GM18868 (cell line): ENCODE results near the gene KIAA1671.

ENCODE experiments used
- ATAC-seq: cut with Tn5 transposase; IDR thresholded peaks from one replicate; pipeline ENCODE4 v1.9.1; 2021; ENCODE audit warnings: mild to moderate bottlenecking, moderate library complexity; ENCODE audit not compliant: unreplicated experiment

KIAA1671 gene

GRCh38 chr22:25109878-25110595, 157.5 kb downstream of the KIAA1671 start:
- no peak for ATAC-seq

GRCh38 chr22:25110596-25110845, 158.0 kb downstream of the KIAA1671 start:
- ATAC-seq: no peak

- no peak for ATAC-seq
Observed at GRCh38 chr22:25110846-25111578, 158.5 kb downstream of the KIAA1671 start.

GRCh38 chr22:25111579-25112517, 159.3 kb downstream of the KIAA1671 start:
- ATAC-seq: no peak

- no peak for ATAC-seq
Observed at GRCh38 chr22:25112538-25113253, 160.2 kb downstream of the KIAA1671 start.

GRCh38 chr22:25113316-25113721, 160.8 kb downstream of the KIAA1671 start:
- no peak for ATAC-seq

- ATAC-seq: no peak
Observed at GRCh38 chr22:25114369-25115362, 162.2 kb downstream of the KIAA1671 start.

- ATAC-seq: no peak
Observed at GRCh38 chr22:25119609-25120008, 167.1 kb downstream of the KIAA1671 start.

GRCh38 chr22:25120093-25120561, 167.6 kb downstream of the KIAA1671 start:
- ATAC-seq: no peak

GRCh38 chr22:25120761-25121212, 168.3 kb downstream of the KIAA1671 start:
- ATAC-seq: no peak

GRCh38 chr22:25122136-25122764, 169.7 kb downstream of the KIAA1671 start:
- no peak for ATAC-seq

- no peak for ATAC-seq
Observed at GRCh38 chr22:25123677-25124076, 171.2 kb downstream of the KIAA1671 start.

GRCh38 chr22:25125693-25126357, 173.3 kb downstream of the KIAA1671 start:
- ATAC-seq: no peak

- no peak for ATAC-seq
Observed at GRCh38 chr22:25126510-25126909, 174.0 kb downstream of the KIAA1671 start.

- no peak for ATAC-seq
Observed at GRCh38 chr22:25127318-25127717, 174.8 kb downstream of the KIAA1671 start.

- ATAC-seq: no peak
Observed at GRCh38 chr22:25130462-25130861, 177.9 kb downstream of the KIAA1671 start.

GRCh38 chr22:25131198-25131887, 178.8 kb downstream of the KIAA1671 start:
- ATAC-seq: no peak

- no peak for ATAC-seq
Observed at GRCh38 chr22:25134028-25134427, 181.5 kb downstream of the KIAA1671 start.
